Neural cell (in vitro differentiated cells): ENCODE measurements around the gene CES2. TPM values are rescaled to one million over a fixed set of nuclear protein-coding genes. Genes with fewer than 3 reads are reported as not detected.

ENCODE experiments used
- H2AFZ ChIP-seq: fragments of 200-600, 300-800 bp; sonication (generic), shearing (Covaris generic); 2 replicates; pipeline ENCODE4 v1.6.0; 2014; ENCODE audit warnings: low read depth, mild to moderate bottlenecking, antibody characterized with exemption, low read length, moderate library complexity
- H3F3A ChIP-seq: fragments of 200-600 bp; shearing (Covaris generic); 2 replicates; pipeline ENCODE4 v1.6.1; 2016; ENCODE audit warnings: mild to moderate bottlenecking, moderate library complexity, mixed read lengths, antibody characterized with exemption, low read length; ENCODE audit not compliant: insufficient read depth, poor library complexity, severe bottlenecking
- H3K27ac ChIP-seq: fragments of 200-600, 300-800 bp; sonication (generic), shearing (Covaris generic); 2 replicates; pipeline ENCODE4 v1.5.1; 2014; ENCODE audit warnings: mild to moderate bottlenecking, low read length, moderate library complexity
- H3K27me3 ChIP-seq: fragments of 300-800, 200-600 bp; sonication (generic), shearing (Covaris generic); 2 replicates; pipeline ENCODE4 v1.6.0; 2014; ENCODE audit warnings: mild to moderate bottlenecking, low read depth, low read length, moderate library complexity; ENCODE audit not compliant: insufficient read depth
- H3K36me3 ChIP-seq: fragments of 300-800, 200-600 bp; sonication (generic), shearing (Covaris generic); 2 replicates; pipeline ENCODE4 v1.5.1; 2014; ENCODE audit warnings: mild to moderate bottlenecking, antibody characterized with exemption, low read length, moderate library complexity; ENCODE audit not compliant: insufficient read depth
- H3K4me2 ChIP-seq: fragments of 300-800, 200-600 bp; sonication (generic), shearing (Covaris generic); 2 replicates; pipeline ENCODE4 v1.6.0; 2014; ENCODE audit warnings: mild to moderate bottlenecking, low read length
- H3K4me3 ChIP-seq: fragments of 300-800, 200-600 bp; sonication (generic), shearing (Covaris generic); 2 replicates; pipeline ENCODE4 v1.5.1; 2014; ENCODE audit warnings: mild to moderate bottlenecking, low read length, moderate library complexity
- H3K79me2 ChIP-seq: fragments of 200-600 bp; shearing (Covaris generic); replicated peaks from 2 replicates; pipeline ENCODE4 v1.6.0; 2014; ENCODE audit warnings: mild to moderate bottlenecking, low read length, moderate library complexity; ENCODE audit not compliant: insufficient read depth
- H3K9ac ChIP-seq: fragments of 300-800, 200-600 bp; sonication (generic), shearing (Covaris generic); 2 replicates; pipeline ENCODE4 v1.6.1; 2016; ENCODE audit warnings: mild to moderate bottlenecking, low read length, mixed read lengths
- H3K9me2 ChIP-seq: fragments of 200-600 bp; shearing (Covaris generic); 2 replicates; pipeline ENCODE4 v1.6.1; 2016; ENCODE audit warnings: mild to moderate bottlenecking, low read length, mixed read lengths; ENCODE audit not compliant: insufficient read depth
- H3K9me3 ChIP-seq: fragments of 200-600, 300-800 bp; sonication (generic), shearing (Covaris generic); 2 replicates; pipeline ENCODE4 v1.6.1; 2016; ENCODE audit warnings: mild to moderate bottlenecking, mixed run types, low read length, moderate library complexity, mixed read lengths
- H4K20me1 ChIP-seq: fragments of 200-600 bp; shearing (Covaris generic); 2 replicates; pipeline ENCODE4 v1.6.1; 2016; ENCODE audit warnings: mild to moderate bottlenecking, mixed run types; ENCODE audit not compliant: insufficient read depth
- EP300 ChIP-seq: fragments of 450-650 bp; conservative IDR thresholded peaks from 2 replicates; pipeline ENCODE4 v1.6.1; 2014; ENCODE audit warnings: antibody characterized with exemption, mild to moderate bottlenecking, moderate library complexity; ENCODE audit not compliant: poor library complexity, severe bottlenecking
- EZH2 ChIP-seq: fragments of 200-600, 300-800 bp; shearing (Covaris generic), sonication (generic); IDR thresholded peaks from 2 replicates; pipeline ENCODE4 v1.6.1; 2014; ENCODE audit warnings: antibody characterized with exemption, low read length, borderline replicate concordance, mild to moderate bottlenecking; ENCODE audit not compliant: insufficient read depth, poor library complexity, severe bottlenecking
- MXI1 ChIP-seq: fragments of 450-650 bp; conservative IDR thresholded peaks from 2 replicates; pipeline ENCODE4 v1.6.1; 2014; ENCODE audit warnings: antibody characterized with exemption, mild to moderate bottlenecking; ENCODE audit not compliant: poor library complexity, severe bottlenecking
- POLR2AphosphoS5 ChIP-seq: IDR thresholded peaks from 2 replicates; pipeline ENCODE4 v1.6.1; 2012
- RAD21 ChIP-seq: fragments of 450-650 bp; conservative IDR thresholded peaks from 2 replicates; pipeline ENCODE4 v1.6.1; 2014; ENCODE audit warnings: antibody characterized with exemption, mild to moderate bottlenecking, moderate library complexity
- SMC3 ChIP-seq: fragments of 450-650 bp; conservative IDR thresholded peaks from 2 replicates; pipeline ENCODE4 v1.6.1; 2014; ENCODE audit warnings: antibody characterized with exemption, mild to moderate bottlenecking, moderate library complexity; ENCODE audit not compliant: poor library complexity
- TAF1 ChIP-seq: IDR thresholded peaks from 2 replicates; pipeline ENCODE4 v1.6.1; 2012; ENCODE audit warnings: low read depth
- polyA plus RNA-seq: library from polyadenylated mRNA; depleted of rRNA; stranded (reverse); fragments of >200 nt; gene quantifications from 2 replicates; pipeline ENCODE4 v1.2.3, GENCODE V29; 2014
- TF ChIP-seq, protein P1 (sequence below): IDR thresholded peaks from 2 replicates; pipeline ENCODE4 v1.6.1; 2012; ENCODE audit warnings: borderline replicate concordance
- TF ChIP-seq, protein P2 (sequence below): fragments of 450-650 bp; IDR thresholded peaks from 2 replicates; pipeline ENCODE4 v1.5.1; 2014; ENCODE audit warnings: antibody characterized with exemption, mild to moderate bottlenecking, moderate library complexity; ENCODE audit not compliant: poor library complexity, severe bottlenecking

CES2 gene
- polyA plus RNA-seq, 1 donor from 2014 or later: 22.9 TPM

GRCh38 chr16:66927918-66928649, 7.2 kb upstream of the CES2 start:
- Histone ChIP-seq H3F3A (no peaks in the 10 kb centered on the region), H3K4me3 (no peak overlapping the region), H3K9me2 (no peaks in the 10 kb centered on the region), H3K9ac (no peak overlapping the region), H3K36me3 (no peaks in the 10 kb centered on the region), H3K9me3 (no peaks in the 10 kb centered on the region), H3K4me2 (no peak overlapping the region), H3K27me3 (peaks cover 33% of the 10 kb centered on the region), H4K20me1 (no peaks in the 10 kb centered on the region), H2AFZ (no peak overlapping the region), H3K27ac (no peak overlapping the region), H3K79me2 (no peaks in the 10 kb centered on the region)
- no peak for TF ChIP-seq MXI1
- no peak for TF ChIP-seq TAF1
- TF ChIP-seq SMC3: no peak
- TF ChIP-seq RAD21: no peak
- no peak for TF ChIP-seq EP300
- TF ChIP-seq, protein P1, sequence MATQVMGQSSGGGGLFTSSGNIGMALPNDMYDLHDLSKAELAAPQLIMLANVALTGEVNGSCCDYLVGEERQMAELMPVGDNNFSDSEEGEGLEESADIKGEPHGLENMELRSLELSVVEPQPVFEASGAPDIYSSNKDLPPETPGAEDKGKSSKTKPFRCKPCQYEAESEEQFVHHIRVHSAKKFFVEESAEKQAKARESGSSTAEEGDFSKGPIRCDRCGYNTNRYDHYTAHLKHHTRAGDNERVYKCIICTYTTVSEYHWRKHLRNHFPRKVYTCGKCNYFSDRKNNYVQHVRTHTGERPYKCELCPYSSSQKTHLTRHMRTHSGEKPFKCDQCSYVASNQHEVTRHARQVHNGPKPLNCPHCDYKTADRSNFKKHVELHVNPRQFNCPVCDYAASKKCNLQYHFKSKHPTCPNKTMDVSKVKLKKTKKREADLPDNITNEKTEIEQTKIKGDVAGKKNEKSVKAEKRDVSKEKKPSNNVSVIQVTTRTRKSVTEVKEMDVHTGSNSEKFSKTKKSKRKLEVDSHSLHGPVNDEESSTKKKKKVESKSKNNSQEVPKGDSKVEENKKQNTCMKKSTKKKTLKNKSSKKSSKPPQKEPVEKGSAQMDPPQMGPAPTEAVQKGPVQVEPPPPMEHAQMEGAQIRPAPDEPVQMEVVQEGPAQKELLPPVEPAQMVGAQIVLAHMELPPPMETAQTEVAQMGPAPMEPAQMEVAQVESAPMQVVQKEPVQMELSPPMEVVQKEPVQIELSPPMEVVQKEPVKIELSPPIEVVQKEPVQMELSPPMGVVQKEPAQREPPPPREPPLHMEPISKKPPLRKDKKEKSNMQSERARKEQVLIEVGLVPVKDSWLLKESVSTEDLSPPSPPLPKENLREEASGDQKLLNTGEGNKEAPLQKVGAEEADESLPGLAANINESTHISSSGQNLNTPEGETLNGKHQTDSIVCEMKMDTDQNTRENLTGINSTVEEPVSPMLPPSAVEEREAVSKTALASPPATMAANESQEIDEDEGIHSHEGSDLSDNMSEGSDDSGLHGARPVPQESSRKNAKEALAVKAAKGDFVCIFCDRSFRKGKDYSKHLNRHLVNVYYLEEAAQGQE: no peak
- no peak for TF ChIP-seq EZH2
- no peak for TF ChIP-seq POLR2AphosphoS5
- TF ChIP-seq, protein P2, sequence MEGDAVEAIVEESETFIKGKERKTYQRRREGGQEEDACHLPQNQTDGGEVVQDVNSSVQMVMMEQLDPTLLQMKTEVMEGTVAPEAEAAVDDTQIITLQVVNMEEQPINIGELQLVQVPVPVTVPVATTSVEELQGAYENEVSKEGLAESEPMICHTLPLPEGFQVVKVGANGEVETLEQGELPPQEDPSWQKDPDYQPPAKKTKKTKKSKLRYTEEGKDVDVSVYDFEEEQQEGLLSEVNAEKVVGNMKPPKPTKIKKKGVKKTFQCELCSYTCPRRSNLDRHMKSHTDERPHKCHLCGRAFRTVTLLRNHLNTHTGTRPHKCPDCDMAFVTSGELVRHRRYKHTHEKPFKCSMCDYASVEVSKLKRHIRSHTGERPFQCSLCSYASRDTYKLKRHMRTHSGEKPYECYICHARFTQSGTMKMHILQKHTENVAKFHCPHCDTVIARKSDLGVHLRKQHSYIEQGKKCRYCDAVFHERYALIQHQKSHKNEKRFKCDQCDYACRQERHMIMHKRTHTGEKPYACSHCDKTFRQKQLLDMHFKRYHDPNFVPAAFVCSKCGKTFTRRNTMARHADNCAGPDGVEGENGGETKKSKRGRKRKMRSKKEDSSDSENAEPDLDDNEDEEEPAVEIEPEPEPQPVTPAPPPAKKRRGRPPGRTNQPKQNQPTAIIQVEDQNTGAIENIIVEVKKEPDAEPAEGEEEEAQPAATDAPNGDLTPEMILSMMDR: no peak

DNA sequence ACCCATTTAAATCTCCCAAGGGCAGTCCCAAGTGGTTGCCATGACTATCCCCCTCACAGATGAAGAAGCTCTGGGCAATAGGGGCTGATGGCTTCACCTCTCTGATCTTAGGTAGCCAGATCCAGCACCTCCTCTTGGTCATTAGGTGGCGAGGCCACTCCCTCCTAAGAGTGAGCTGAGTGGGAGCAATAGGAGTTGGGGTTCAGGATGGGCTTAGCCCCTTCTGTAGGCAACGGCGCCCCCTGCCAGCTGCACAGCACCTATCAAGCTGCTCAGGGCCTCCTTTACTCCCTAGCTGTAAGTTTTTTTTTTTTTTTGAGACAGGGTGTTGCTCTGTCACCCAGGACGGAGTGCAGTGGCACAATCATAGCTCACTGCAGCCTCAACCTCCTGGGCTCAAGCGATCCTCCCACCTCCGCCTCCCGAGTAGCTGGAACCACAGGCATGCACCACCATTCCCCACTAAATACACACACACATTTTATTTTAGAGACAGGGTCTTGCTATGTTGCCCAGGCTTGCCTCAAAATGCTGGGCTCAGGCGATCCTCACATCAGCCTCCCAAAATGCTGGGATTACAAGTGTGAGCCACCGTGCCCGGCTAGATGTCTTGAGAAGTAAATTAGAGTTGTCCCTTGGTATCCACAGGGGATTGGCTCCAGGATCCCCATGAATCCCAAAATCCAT, 6.5 kb upstream of the CES2 start:
- Histone ChIP-seq H3K9ac (no peak overlapping the region), H3K4me3 (no peak overlapping the region), H4K20me1 (no peaks in the 10 kb centered on the region), H3K27me3 (peaks cover 25% of the 10 kb centered on the region), H2AFZ (no peak overlapping the region), H3K9me3 (no peaks in the 10 kb centered on the region), H3K4me2 (no peak overlapping the region), H3K79me2 (peaks cover 6% of the 10 kb centered on the region), H3K9me2 (no peaks in the 10 kb centered on the region), H3F3A (no peaks in the 10 kb centered on the region), H3K27ac (no peak overlapping the region), H3K36me3 (no peaks in the 10 kb centered on the region)
- TF ChIP-seq EZH2 (no peak), TAF1 (no peak), MXI1 (no peak), SMC3 (no peak), POLR2AphosphoS5 (no peak), RAD21 (no peak), EP300 (no peak)
- TF ChIP-seq, protein P1: no peak
- TF ChIP-seq, protein P2: no peak
